K562 (cell line): ENCODE data around the gene L3MBTL1. TPM values are rescaled to one million over a fixed set of nuclear protein-coding genes. Genes with fewer than 3 reads are reported as not detected.

Experiments
- MYNN ChIP-seq, 2 experiments: sonication (generic); formaldehyde crosslinking in 1 of 2; IDR thresholded peaks; 2 replicates each; pipeline versions ENCODE4 v1.5.0 to v1.6.1; 2016 to 2020; ENCODE audit warnings: antibody characterized with exemption in 1 of 2, missing genetic modification reagents in 1 of 2
- NEUROD1 ChIP-seq: fragments of 150-350 bp; IDR thresholded peaks from 2 replicates; pipeline ENCODE4 v1.6.1; 2014; ENCODE audit warnings: borderline replicate concordance, low read length, low read depth; ENCODE audit not compliant: partially characterized antibody
- RAD21 ChIP-seq, 2 experiments: fragments of 250-450 bp in 1 of 2; fragments of 450-650 bp in 1 of 2; sonication (Bioruptor Pico) in 1 of 2; formaldehyde crosslinking in 1 of 2; IDR thresholded peaks in 1 of 2; conservative IDR thresholded peaks in 1 of 2; 2 replicates each; pipeline versions ENCODE4 v1.4.0 to v1.8.0; 2020 to 2022; ENCODE audit warnings: mild to moderate bottlenecking in 2 of 2, moderate library complexity in 1 of 2
- ZNF584 ChIP-seq: fragments of 200-800 bp; sonication (Bioruptor generic); IDR thresholded peaks from 2 replicates; pipeline ENCODE4 v1.6.1; 2016; ENCODE audit warnings: low read depth, mild to moderate bottlenecking, missing genetic modification characterization, missing compliant biosample characterization
- polyA plus RNA-seq, 8 experiments: library from polyadenylated mRNA; depleted of rRNA in 4 of 8; stranded (reverse) in 5 of 8; unstranded in 3 of 8; fragments of >200 nt; fragmentation: Nextera tagmentation in 2 of 8; fragmentation: Illumina TruSeq in 1 of 8; extraction: Ambion mirVana in 2 of 8; extraction: Trizol in 1 of 8; gene quantifications; 2 replicates each; pipeline versions ENCODE4 v1.2.1 to v1.2.3, GENCODE V29; 2011 to 2014; ENCODE audit warnings: inconsistent platforms in 1 of 8, missing spikeins in 1 of 8
- total RNA-seq, 7 experiments: library from RNA; depleted of rRNA in 6 of 7; stranded (reverse); fragments of >200 nt in 6 of 7; fragmentation: Illumina TruSeq in 2 of 7; extraction: Trizol in 2 of 7; gene quantifications; 2 replicates each; pipeline versions ENCODE4 v1.2.1 to v1.2.3, GENCODE V29; 2011 to 2021; ENCODE audit warnings: low replicate concordance in 1 of 7
- TF ChIP-seq, protein P1 (sequence below), 2 experiments: fragments of 200-800 bp in 1 of 2; sonication (Bioruptor generic) in 1 of 2; sonication (generic) in 1 of 2; formaldehyde crosslinking in 1 of 2; IDR thresholded peaks in 1 of 2; conservative IDR thresholded peaks in 1 of 2; 2 replicates each; pipeline versions ENCODE4 v1.5.0 to v1.6.1; 2016 to 2020; ENCODE audit warnings: missing compliant biosample characterization in 1 of 2, missing genetic modification characterization in 1 of 2, missing genetic modification reagents in 1 of 2
- TF ChIP-seq, protein P2 (sequence below): fragments of 250-450 bp; sonication (Bioruptor Pico); IDR thresholded peaks from 2 replicates; pipeline ENCODE4 v1.5.0; 2022; ENCODE audit warnings: mild to moderate bottlenecking
- TF ChIP-seq, protein P3 (sequence below), 2 experiments: fragments of 450-650 bp in 1 of 2; sonication (generic) in 1 of 2; formaldehyde crosslinking in 1 of 2; IDR thresholded peaks in 1 of 2; conservative IDR thresholded peaks in 1 of 2; 2 replicates each; pipeline versions ENCODE4 v1.6.1 to v1.8.1; 2016 to 2023; ENCODE audit warnings: mild to moderate bottlenecking in 2 of 2, moderate library complexity in 2 of 2, inconsistent platforms in 1 of 2, missing genetic modification reagents in 1 of 2
- TF ChIP-seq, protein P4 (sequence below): fragments of 250-450 bp; sonication (Bioruptor Pico); IDR thresholded peaks from 2 replicates; pipeline ENCODE4 v1.5.0; 2021; ENCODE audit warnings: mild to moderate bottlenecking, borderline replicate concordance

Gene L3MBTL1
- total and polyA plus RNA-seq, 9 of the 15 experiments (the other 6 are each of a cell fraction or from before 2014, with no cell fraction given): 0.77 to 10.0 (median 4.4) TPM

DNA sequence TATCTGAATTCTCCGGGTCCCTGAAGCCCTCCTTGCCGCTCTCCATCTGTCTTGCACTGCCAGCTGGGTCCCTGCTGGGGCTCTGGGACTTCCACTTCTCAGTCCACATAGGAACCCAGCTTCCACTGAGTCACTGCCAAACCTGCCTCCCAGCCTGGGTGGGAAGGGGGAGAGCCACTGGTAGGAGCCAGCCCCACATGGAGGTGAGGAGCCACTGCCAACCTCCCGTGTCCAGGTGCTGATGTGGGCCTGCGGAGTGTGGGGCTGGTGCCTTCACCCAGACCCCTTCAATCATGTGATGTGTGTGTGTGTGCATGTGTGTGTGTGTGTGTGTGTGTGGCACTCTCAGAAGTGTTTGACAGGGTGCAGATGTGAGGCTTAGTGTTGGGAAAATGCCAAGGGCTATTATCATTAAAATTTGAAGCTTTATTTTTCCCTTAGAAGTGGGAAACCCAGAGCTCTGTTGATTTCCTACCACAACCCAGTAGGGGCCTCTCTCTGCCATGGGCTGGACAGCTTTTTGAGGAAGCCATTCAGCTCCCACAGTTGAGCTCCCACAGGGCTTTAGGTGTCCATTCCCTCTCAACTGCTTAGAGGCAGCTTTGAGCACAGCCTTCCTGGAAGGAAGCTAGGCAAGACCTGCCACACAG lies 42.0 kb downstream of the L3MBTL1 start (continued):
- TF ChIP-seq RAD21 (CRISPR knock-in tag; conservative IDR thresholded peaks at IDR 0.05 in 1 of 2, IDR thresholded peaks at IDR 0.05 in 1 of 2) (peak in 1 of 2 experiments; percentile 31; a peak in 3 of 4 replicates), NEUROD1 (no peak), MYNN (IDR thresholded peaks at IDR 0.05) (no peak), MYNN (CRISPR knock-in tag; IDR thresholded peaks at IDR 0.05) (no peak), ZNF584 (CRISPR knock-in tag) (no peak)
- TF ChIP-seq, protein P1, sequence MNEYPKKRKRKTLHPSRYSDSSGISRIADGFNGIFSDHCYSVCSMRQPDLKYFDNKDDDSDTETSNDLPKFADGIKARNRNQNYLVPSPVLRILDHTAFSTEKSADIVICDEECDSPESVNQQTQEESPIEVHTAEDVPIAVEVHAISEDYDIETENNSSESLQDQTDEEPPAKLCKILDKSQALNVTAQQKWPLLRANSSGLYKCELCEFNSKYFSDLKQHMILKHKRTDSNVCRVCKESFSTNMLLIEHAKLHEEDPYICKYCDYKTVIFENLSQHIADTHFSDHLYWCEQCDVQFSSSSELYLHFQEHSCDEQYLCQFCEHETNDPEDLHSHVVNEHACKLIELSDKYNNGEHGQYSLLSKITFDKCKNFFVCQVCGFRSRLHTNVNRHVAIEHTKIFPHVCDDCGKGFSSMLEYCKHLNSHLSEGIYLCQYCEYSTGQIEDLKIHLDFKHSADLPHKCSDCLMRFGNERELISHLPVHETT (CRISPR knock-in tag; conservative IDR thresholded peaks at IDR 0.05 in 1 of 2, IDR thresholded peaks at IDR 0.05 in 1 of 2): no peak
- TF ChIP-seq, protein P2, sequence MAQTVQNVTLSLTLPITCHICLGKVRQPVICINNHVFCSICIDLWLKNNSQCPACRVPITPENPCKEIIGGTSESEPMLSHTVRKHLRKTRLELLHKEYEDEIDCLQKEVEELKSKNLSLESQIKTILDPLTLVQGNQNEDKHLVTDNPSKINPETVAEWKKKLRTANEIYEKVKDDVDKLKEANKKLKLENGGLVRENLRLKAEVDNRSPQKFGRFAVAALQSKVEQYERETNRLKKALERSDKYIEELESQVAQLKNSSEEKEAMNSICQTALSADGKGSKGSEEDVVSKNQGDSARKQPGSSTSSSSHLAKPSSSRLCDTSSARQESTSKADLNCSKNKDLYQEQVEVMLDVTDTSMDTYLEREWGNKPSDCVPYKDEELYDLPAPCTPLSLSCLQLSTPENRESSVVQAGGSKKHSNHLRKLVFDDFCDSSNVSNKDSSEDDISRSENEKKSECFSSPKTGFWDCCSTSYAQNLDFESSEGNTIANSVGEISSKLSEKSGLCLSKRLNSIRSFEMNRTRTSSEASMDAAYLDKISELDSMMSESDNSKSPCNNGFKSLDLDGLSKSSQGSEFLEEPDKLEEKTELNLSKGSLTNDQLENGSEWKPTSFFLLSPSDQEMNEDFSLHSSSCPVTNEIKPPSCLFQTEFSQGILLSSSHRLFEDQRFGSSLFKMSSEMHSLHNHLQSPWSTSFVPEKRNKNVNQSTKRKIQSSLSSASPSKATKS (CRISPR knock-in tag): no peak
- TF ChIP-seq, protein P3, sequence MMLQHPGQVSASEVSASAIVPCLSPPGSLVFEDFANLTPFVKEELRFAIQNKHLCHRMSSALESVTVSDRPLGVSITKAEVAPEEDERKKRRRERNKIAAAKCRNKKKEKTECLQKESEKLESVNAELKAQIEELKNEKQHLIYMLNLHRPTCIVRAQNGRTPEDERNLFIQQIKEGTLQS (IDR thresholded peaks at IDR 0.05): no peak
- TF ChIP-seq, protein P3 (CRISPR knock-in tag; conservative IDR thresholded peaks at IDR 0.05): no peak
- TF ChIP-seq, protein P4, sequence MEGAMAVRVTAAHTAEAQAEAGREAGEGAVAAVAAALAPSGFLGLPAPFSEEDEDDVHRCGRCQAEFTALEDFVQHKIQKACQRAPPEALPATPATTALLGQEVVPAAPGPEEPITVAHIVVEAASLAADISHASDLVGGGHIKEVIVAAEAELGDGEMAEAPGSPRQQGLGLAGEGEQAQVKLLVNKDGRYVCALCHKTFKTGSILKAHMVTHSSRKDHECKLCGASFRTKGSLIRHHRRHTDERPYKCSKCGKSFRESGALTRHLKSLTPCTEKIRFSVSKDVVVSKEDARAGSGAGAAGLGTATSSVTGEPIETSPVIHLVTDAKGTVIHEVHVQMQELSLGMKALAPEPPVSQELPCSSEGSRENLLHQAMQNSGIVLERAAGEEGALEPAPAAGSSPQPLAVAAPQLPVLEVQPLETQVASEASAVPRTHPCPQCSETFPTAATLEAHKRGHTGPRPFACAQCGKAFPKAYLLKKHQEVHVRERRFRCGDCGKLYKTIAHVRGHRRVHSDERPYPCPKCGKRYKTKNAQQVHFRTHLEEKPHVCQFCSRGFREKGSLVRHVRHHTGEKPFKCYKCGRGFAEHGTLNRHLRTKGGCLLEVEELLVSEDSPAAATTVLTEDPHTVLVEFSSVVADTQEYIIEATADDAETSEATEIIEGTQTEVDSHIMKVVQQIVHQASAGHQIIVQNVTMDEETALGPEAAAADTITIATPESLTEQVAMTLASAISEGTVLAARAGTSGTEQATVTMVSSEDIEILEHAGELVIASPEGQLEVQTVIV: no peak
